ENCODE measurements around the gene YRDC. TPM values are rescaled to one million over a fixed set of nuclear protein-coding genes. Genes with fewer than 3 reads are reported as not detected.

Gene YRDC
- polyA plus RNA-seq, 1 donor from 2014 or later = 34.1 TPM

- peaks cover 16% of the 10 kb centered on the region for H3K79me2 ChIP-seq (replicated peaks; ENCODE audit: insufficient read depth, low read length)
- no peaks in the 10 kb centered on the region for H3K9me3 ChIP-seq (ENCODE audit: low read length)
- no peak overlapping the region for H3K9ac ChIP-seq (ENCODE audit: low read length)
- no peak overlapping the region for H3K4me2 ChIP-seq (ENCODE audit: low read length)
- H3K27ac ChIP-seq (ENCODE audit: low read length) = no peak overlapping the region
- H3K36me3 ChIP-seq (ENCODE audit: insufficient read depth, low read length) = peaks cover 5% of the 10 kb centered on the region
- no peaks in the 10 kb centered on the region for H3K9me2 ChIP-seq (ENCODE audit: insufficient read depth, low read length)
- TF ChIP-seq EZH2 (IDR thresholded peaks at IDR 0.05; ENCODE audit: borderline replicate concordance, insufficient read depth, low read length, poor library complexity, severe bottlenecking) = no peak
- TF ChIP-seq CTCF (IDR thresholded peaks at IDR 0.05; ENCODE audit: poor library complexity, severe bottlenecking) = peak; percentile 85
- TF ChIP-seq POLR2AphosphoS5 (IDR thresholded peaks at IDR 0.05) = no peak
- peak; percentile 66 for TF ChIP-seq RAD21 (conservative IDR thresholded peaks at IDR 0.05)
- no peak for TF ChIP-seq TAF1 (IDR thresholded peaks at IDR 0.05; ENCODE audit: low read depth)
- peak; percentile 29 for TF ChIP-seq MXI1 (conservative IDR thresholded peaks at IDR 0.05; ENCODE audit: poor library complexity, severe bottlenecking)
- peak; percentile 69 for TF ChIP-seq SMC3 (conservative IDR thresholded peaks at IDR 0.05; ENCODE audit: poor library complexity)
- TF ChIP-seq EP300 (conservative IDR thresholded peaks at IDR 0.05; ENCODE audit: poor library complexity, severe bottlenecking) = no peak
- no peak for TF ChIP-seq REST (IDR thresholded peaks at IDR 0.05; ENCODE audit: borderline replicate concordance)
- H3K27me3 ChIP-seq (ENCODE audit: insufficient read depth, low read depth, low read length) = no peaks in the 10 kb centered on the region
- H3K4me3 ChIP-seq (ENCODE audit: low read length) = peak overlapping the region; percentile 22
- H3F3A ChIP-seq (ENCODE audit: insufficient read depth, low read length, poor library complexity, severe bottlenecking) = no peaks in the 10 kb centered on the region
- H4K20me1 ChIP-seq (ENCODE audit: insufficient read depth) = no peaks in the 10 kb centered on the region
- H2AFZ ChIP-seq (ENCODE audit: low read depth, low read length) = no peak overlapping the region
Observed at GRCh38 chr1:37811027-37811655, 3.1 kb upstream of the YRDC start.

- H3K4me2 ChIP-seq (ENCODE audit: low read length) = no peak overlapping the region
- TF ChIP-seq TAF1 (IDR thresholded peaks at IDR 0.05; ENCODE audit: low read depth) (no peak), REST (IDR thresholded peaks at IDR 0.05; ENCODE audit: borderline replicate concordance) (no peak), MXI1 (conservative IDR thresholded peaks at IDR 0.05; ENCODE audit: poor library complexity, severe bottlenecking) (no peak), RAD21 (conservative IDR thresholded peaks at IDR 0.05) (no peak), EP300 (conservative IDR thresholded peaks at IDR 0.05; ENCODE audit: poor library complexity, severe bottlenecking) (no peak), POLR2AphosphoS5 (IDR thresholded peaks at IDR 0.05) (no peak), SMC3 (conservative IDR thresholded peaks at IDR 0.05; ENCODE audit: poor library complexity) (no peak)
Observed at GRCh38 chr1:37809942-37810341, 1.9 kb upstream of the YRDC start.

More at GRCh38 chr1:37809942-37810341, 1.9 kb upstream of the YRDC start:
- Histone ChIP-seq H3K9ac (ENCODE audit: low read length) (no peak overlapping the region), H4K20me1 (ENCODE audit: insufficient read depth) (no peaks in the 10 kb centered on the region), H2AFZ (ENCODE audit: low read depth, low read length) (no peak overlapping the region), H3K9me2 (ENCODE audit: insufficient read depth, low read length) (no peaks in the 10 kb centered on the region), H3K9me3 (ENCODE audit: low read length) (no peaks in the 10 kb centered on the region), H3K4me3 (ENCODE audit: low read length) (no peak overlapping the region), H3F3A (ENCODE audit: insufficient read depth, low read length, poor library complexity, severe bottlenecking) (no peaks in the 10 kb centered on the region), H3K27me3 (ENCODE audit: insufficient read depth, low read depth, low read length) (no peaks in the 10 kb centered on the region), H3K27ac (ENCODE audit: low read length) (no peak overlapping the region), H3K79me2 (replicated peaks; ENCODE audit: insufficient read depth, low read length) (peaks cover 16% of the 10 kb centered on the region), H3K36me3 (ENCODE audit: insufficient read depth, low read length) (peaks cover 5% of the 10 kb centered on the region)

All from neural cell (in vitro differentiated cells).